ENCODE results near the gene CALML6. TPM values are rescaled to one million over a fixed set of nuclear protein-coding genes. Genes with fewer than 3 reads are reported as not detected.

Gene CALML6
- total RNA-seq, 4 donors from 2014 or later = 0.42 to 0.78 TPM; not detected in 2

- Histone ChIP-seq H3K36me3 (no peaks in the 10 kb centered on the region), H3K27ac (no peak overlapping the region), H3K4me3 (no peak overlapping the region), H3K4me1 (peaks cover 0 to 10% (median 0%) of the 10 kb centered on the region in 4 donors), H3K27me3 (peaks cover 0 to 8% of the 10 kb centered on the region in 2 donors), H3K9me3 (no peaks in the 10 kb centered on the region)
- no peak for TF ChIP-seq POLR2A (IDR thresholded peaks at IDR 0.05)
- no peak for TF ChIP-seq CTCF (IDR thresholded peaks at IDR 0.05)
- TF ChIP-seq EP300 (IDR thresholded peaks at IDR 0.05) = no peak
- no peak for DNase-seq (ENCODE audit: low spot score in 2 of 2)
- WGBS, 2 donors = 78 to 81% methylated on average over 22 to 24 of the region's 26 CpGs
Measured at GRCh38 chr1:1926346-1926811, 11.3 kb downstream of the CALML6 start.

DNA sequence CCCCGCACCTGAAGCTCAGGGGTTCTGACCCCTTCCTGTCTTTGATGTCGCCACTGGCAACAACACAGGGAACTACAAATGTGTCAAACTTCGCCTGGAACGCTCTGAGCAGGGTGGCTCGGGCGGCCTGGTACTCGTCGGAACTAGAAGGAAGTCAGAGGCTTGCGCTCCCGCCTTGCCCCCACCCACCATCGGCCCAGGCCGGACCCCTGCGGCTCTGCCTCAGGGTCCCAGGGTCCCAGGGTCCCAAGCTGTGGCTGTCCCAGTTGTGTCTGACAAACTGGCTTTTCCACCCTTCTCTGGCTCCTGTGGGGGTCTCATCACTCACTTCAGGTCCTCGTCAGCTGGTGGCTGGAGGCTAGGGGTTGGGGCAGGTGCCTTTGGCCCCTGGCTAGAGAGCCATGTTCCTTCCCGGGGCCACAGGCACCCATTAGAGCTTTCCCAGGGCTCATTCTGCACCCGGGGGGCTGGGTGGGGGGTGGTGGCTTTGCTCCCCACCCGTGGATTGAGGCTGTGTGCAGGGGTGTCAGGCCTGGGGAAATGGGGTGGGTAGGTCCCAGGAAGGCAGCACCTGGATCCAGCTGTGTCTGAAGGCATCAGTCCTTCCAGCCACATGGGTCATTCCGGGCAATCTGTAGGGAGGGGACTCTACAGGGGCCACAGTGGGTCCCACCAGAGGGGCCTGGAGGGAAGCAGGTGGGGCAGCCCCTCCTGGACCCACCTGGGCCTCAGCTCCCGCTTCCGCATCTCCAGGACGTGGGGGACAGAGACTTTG is 12.0 kb downstream of the CALML6 start:
- no peaks in the 10 kb centered on the region for H3K36me3 ChIP-seq
- no peak for TF ChIP-seq POLR2A (IDR thresholded peaks at IDR 0.05)
- TF ChIP-seq EP300 (IDR thresholded peaks at IDR 0.05) = no peak
- TF ChIP-seq CTCF (IDR thresholded peaks at IDR 0.05) = no peak
- no peak for DNase-seq (ENCODE audit: low spot score in 2 of 2)
- H3K27ac ChIP-seq = no peak overlapping the region
- no peaks in the 10 kb centered on the region for H3K9me3 ChIP-seq
- H3K4me1 ChIP-seq = peaks cover 0 to 10% (median 0%) of the 10 kb centered on the region in 4 donors
- WGBS, 2 donors = 81 to 90% methylated on average over 13 to 16 of the region's 21 CpGs
- H3K27me3 ChIP-seq = peaks cover 0 to 8% of the 10 kb centered on the region in 2 donors
- H3K4me3 ChIP-seq = no peak overlapping the region

- no peaks in the 10 kb centered on the region for H3K9me3 ChIP-seq
- H3K27ac ChIP-seq = no peak overlapping the region
- no peak for DNase-seq (ENCODE audit: low spot score in 2 of 2)
- H3K27me3 ChIP-seq = peaks cover 0 to 8% of the 10 kb centered on the region in 2 donors
- TF ChIP-seq CTCF (IDR thresholded peaks at IDR 0.05) (no peak), POLR2A (IDR thresholded peaks at IDR 0.05) (no peak), EP300 (IDR thresholded peaks at IDR 0.05) (no peak)
- no peaks in the 10 kb centered on the region for H3K36me3 ChIP-seq
- H3K4me1 ChIP-seq = peaks cover 0 to 6% (median 0%) of the 10 kb centered on the region in 4 donors
- 82 to 84% methylated on average over 24 to 25 of the region's 25 CpGs for WGBS, 2 donors
- no peak overlapping the region for H3K4me3 ChIP-seq
Measured at GRCh38 chr1:1927751-1928150, 12.7 kb downstream of the CALML6 start.

DNA sequence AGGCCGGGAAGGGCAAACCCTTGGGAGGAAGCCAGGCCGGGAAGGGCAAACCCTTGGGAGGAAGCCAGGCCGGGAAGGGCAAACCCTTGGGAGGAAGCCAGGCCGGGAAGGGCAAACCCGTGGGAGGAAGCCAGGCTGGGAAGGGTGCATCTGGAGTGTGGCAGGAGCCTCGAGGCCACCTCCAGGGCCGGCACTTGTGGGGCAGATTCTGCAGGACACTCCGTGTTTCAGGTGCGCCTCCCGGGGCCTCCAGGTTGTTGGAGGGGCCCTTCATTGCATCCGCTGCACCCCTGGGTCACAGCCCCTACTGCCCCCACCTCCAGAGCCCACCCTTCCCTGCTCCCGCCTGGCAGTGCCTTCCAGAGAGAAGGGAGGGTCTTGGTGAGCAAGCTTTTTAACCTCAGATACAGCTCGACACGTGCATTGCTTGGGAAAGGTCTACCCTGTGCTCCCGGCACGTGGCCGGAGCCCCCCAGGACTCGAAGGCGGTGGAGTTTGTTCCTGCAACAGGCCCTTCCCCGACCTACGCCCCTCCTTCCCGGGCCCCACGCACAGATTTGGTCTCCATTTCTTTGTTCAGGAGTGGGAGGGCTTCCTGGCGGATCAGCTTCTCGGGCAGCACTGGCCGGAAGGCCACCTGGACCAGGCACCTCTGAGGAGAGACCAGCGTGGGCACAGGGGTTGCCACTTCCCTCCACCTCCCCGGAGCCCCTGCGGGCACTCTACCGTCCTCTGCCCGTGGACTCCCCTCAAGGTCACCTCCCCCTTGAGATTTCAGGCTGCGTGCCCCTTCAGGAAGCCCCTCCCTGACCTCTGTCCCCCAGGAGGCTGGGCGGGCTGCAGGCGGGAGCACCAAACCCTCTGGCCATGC is 13.4 kb downstream of the CALML6 start:
- no peaks in the 10 kb centered on the region for H3K9me3 ChIP-seq
- TF ChIP-seq EP300 (IDR thresholded peaks at IDR 0.05) = no peak
- no peak for TF ChIP-seq CTCF (IDR thresholded peaks at IDR 0.05)
- no peak for TF ChIP-seq POLR2A (IDR thresholded peaks at IDR 0.05)
- no peak overlapping the region for H3K27ac ChIP-seq
- 63 to 82% methylated on average over 22 to 30 of the region's 34 CpGs for whole genome bisulfite sequencing, 2 donors
- no peak overlapping the region for H3K4me3 ChIP-seq
- H3K4me1 ChIP-seq = no peaks in the 10 kb centered on the region
- H3K27me3 ChIP-seq = peaks cover 0 to 8% of the 10 kb centered on the region in 2 donors
- no peak for DNase-seq (ENCODE audit: low spot score in 2 of 2)
- no peaks in the 10 kb centered on the region for H3K36me3 ChIP-seq

All from tibial nerve (tissue), 4 donors.